Raji (cell line): ENCODE data around the gene NTSR2.

Source experiments
- POLR2A ChIP-seq: IDR thresholded peaks from 2 replicates; pipeline ENCODE4 v1.6.1; 2011; ENCODE audit warnings: low read depth, low read length, control low read depth; ENCODE audit not compliant: insufficient read depth

Gene NTSR2

DNA sequence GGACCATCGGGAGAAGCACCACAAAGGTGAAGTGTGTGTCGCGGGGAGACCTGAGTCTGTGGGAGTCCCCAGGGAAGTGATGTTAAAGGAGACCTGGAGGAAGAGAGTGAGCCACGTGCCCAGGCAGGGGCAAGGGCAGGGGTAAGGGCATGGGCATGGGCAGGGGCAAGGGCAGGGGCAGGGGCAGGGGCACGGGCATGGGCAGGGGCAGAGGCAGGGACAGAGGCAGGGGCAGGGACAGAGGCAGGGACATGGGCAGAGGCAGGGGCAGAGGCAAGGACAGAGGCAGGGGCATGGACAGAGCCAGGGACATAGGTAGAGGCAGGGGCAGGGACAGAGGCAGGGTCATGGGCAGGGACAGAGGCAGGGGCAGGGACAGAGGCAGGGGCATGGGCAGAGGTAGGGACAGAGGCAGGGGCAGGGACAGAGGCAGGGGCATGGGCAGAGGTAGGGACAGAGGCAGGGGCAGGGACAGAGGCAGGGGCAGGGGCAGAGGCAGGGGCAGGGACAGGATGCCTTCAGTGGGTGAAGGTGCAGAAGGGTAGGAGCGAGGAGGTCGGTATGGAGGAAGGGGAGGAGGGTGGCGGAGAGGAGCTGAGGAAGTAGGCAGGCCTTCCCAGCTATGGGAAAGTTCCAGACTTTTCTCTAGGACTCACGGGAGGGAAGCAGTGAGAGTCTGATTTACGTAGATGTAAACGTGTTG is 33.3 kb downstream of the NTSR2 start:
- no peak for TF ChIP-seq POLR2A

DNA sequence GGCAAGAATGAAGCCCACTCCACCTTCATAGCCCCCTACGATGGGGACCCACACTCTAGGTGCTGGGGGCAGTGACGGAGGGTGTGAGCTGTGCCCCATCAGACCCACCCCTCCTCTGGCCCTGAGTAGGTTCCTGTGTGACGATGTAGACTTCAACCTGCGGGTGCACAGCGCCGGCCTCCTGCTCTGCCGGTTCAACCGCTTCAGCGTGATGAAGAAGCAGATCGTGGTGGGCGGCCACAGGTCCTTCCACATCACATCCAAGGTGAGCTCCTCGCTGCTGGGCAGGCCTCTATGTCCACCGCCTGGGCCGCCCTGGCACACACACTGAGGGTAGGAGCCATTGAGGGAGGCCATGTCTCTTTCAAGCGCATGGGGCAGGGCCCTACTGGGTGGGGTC is 34.9 kb downstream of the NTSR2 start:
- TF ChIP-seq POLR2A: no peak

DNA sequence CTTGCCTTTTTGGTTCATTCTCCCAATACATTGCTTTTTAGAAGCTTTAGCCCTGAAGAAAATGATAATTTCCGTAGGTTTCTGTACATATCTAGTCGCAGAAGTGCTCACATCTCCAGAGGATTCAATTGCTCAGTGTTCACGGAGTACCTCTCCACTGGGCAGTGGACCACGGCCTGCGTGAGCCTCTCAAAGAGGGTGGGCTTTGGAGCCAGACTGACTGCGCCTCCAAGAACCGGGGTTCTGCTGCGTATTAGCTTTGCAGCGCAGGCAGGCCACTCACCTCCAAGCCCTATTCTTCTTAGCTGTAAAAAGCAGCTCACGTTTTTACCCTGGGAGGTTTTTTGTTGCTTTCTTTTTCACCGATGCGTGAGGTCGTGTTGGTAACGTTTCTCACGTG is 35.4 kb downstream of the NTSR2 start:
- TF ChIP-seq POLR2A: no peak

DNA sequence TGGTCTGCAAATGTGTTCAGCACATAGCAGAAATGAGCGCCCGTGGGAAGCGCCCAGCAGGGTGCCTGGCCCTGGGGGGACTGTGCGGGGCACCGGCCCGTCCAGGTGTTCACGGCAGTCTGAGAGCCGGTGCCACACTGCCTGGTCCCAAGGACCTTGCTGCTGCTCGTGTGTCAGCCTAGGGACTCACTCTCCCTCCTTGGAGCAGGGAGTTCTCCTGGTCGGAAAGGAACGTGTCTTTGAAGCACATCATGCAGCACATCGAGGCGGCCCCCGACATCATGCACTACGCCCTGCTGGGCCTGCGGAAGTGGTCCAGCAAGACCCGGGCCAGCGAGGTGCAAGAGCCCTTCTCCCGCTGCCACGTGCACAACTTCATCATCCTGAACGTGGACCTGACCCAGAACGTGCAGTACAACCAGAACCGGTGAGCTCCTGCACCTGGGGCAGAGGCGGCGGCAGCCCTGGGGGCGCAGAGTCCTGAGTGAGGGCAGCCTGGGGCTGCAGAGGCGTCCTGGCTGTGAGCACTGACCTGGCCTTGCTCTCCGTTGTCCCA is 36.0 kb downstream of the NTSR2 start:
- TF ChIP-seq POLR2A: no peak

DNA sequence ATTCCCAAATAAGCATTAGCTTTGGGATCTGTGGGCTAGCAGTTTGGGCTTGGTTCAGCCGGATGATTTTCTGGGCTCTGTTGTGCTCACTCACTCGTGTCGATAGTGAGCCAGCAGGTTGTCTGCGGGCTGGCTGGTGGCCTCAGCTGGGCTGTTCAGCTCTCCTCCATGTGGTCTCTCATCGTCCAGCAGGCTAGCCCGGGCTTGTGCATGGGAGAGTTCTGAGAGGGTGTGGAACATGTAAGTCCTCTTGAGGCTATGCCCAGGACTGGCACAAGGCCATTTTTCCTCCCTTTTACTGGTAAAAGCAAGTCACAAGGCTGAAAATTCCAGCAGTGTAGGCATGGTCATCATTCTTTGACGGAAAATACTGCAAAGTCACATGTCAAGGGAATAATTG is 38.5 kb downstream of the NTSR2 start:
- no peak for TF ChIP-seq POLR2A

DNA sequence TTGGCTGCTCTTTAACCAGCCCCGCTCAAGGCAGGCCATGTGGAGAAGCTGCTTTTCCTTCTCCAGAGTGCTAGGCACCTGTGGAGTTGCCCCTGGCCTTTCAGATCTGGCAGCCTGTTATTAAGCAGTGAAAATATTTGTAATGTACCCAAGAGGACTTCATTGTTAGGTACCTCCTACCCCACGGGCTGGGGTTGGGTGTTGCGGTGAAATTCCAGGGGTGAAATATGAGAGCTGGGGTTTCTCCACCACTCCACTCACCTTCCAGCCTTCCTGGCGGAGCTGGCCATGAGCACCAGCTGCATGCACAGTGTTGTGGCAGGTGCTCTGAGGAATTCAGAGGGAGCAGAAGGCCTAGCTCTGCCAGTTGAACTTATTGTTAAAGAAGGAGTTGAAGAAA is 39.1 kb downstream of the NTSR2 start:
- no peak for TF ChIP-seq POLR2A

DNA sequence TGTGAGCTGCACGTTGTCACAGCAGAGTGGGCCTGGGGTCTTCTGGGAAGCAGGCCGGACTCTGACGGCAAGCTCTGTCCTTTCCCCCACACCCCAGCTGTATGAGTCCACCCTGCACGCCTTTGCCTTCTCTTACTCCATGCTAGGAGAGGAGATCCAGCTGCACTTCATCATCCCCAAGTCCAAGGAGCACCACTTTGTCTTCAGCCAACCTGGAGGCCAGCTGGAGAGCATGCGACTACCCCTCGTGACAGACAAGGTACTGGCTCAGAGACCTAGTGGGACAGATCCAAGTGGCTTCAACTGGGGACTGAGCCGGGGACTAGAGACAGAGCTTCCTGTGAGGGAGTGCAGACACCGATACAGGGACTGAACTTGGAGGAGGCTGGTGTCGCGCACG is 40.1 kb downstream of the NTSR2 start:
- TF ChIP-seq POLR2A: no peak

DNA sequence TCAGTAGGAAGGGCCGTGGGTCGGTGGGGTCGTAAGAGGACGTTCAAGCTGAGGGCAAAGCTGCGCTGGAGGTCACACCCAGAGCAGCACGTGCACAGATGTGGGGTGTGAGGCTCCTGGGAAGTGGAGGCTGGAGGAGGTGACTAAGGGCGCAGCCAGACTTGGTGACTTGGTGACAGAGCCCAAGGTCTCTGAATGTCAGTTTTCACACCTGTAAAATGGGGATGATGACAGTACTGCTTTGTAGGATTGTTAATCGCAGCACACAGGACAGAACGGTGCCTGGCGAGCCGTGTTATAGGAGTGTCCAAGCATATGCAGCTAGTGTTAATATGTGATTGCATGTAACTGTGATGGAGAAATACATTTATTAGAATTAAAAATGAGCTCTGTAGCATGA is 40.8 kb downstream of the NTSR2 start:
- TF ChIP-seq POLR2A: no peak

DNA sequence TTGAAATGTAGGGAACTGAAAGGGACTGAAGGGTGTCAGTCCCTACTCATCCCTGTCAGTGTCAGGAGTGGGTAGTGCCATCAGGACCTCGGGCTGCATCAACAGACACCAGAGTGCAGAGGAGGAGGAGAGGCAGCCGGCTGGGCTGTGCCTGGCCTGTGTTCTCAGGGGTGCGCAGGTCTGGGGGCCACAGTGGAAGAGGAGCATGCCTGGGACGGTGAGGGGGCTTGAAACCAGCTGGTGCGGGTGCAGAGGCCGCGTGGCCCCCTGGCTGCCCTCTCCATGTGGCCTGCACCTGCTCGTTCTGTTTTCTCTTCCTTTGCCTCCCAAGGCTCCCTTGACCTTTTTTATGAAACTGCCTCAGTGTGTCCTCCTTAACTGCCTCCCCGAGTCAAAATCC is 41.3 kb downstream of the NTSR2 start:
- TF ChIP-seq POLR2A: no peak

DNA sequence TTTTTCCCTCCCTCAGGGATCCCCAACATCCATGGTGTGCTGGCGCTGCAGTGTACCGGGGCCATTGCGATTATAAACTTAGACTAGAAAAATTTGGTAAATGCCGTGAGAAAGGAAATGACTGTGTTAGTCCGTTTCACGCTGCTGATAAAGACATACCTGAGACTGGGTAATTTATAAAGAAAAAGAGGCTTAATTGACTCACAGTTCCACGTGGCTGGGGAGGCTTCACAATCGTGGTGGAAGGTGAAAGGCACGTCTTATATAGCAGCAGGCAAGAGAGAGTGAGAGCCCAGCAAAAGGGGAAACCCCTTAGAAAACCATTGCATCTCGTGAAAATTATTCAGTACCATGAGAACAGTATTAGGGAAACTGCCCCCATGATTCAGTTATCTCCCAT is 44.3 kb downstream of the NTSR2 start:
- no peak for TF ChIP-seq POLR2A

DNA sequence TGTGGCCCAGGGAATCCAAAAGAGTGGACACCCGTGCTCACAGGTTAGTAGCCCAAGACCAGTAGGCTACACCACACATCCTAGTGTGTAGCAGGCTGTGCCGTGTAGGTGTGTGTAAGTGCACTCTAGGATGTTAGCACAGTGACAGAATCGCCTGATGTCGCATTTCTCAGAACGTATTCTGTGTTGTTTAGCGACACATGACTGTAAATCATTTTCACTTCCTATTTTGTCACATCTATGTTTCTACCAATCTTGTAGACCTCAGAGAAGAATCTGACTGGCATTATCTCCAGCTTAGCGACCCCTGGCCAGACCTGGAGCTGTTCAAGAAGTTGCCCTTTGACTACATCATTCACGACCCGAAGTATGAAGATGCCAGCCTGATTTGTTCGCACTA is 45.1 kb downstream of the NTSR2 start:
- no peak for TF ChIP-seq POLR2A

DNA sequence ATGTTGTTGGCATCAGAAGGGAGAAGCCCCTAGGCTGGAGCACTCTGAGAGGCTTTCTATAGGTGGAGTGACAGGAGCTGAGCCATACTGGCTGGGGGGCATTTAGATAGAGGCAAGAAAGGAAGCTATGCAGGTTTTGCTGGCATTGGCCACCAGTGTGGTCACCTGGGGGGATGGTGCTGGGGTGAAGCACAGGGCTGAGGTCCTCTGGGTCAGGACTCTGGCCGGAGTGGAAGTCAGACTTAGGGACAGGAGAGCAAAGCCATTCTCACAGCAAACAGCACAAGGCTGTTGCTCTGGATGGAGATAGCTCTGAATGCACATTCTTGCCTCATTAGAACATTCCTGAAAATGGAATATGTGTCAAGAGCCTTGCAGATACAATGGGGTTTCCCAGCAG is 47.4 kb downstream of the NTSR2 start:
- TF ChIP-seq POLR2A: no peak

DNA sequence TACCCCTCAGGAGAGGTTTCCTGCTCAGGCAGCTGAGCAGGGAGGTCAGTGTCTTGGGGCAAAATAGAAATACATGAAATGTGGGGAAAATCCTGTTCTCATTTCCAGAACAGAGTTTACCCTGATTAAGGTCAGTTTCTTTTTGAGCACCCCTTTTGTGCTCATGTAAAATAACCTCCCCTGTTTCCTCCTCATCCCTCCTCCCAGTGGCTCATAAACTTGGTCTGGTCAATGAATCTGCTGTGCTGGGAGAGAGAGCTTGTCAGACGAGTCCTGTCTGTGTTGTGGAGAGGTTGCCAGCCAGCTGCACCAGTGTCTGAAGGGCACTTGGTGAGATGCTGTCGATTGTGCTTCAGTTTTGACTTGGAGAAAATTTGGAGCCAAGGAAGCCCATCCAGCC is 48.6 kb downstream of the NTSR2 start:
- TF ChIP-seq POLR2A: no peak

DNA sequence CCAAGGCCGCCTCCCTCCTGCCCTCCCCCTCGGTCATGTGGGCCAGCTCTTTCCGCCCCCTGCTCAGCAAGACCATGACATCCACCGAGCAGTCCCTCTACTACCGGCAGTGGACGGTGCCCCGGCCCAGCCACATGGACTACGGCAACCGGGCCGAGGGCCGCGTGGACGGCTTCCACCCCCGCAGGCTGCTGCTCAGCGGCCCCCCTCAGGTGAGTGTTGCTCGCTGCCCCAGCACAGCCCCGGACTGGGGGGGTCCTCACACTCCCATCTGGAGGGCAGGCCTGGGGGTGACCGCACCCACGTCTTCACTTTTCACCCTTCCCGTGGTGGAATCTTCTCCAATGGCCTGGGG is 51.3 kb downstream of the NTSR2 start:
- TF ChIP-seq POLR2A: no peak

DNA sequence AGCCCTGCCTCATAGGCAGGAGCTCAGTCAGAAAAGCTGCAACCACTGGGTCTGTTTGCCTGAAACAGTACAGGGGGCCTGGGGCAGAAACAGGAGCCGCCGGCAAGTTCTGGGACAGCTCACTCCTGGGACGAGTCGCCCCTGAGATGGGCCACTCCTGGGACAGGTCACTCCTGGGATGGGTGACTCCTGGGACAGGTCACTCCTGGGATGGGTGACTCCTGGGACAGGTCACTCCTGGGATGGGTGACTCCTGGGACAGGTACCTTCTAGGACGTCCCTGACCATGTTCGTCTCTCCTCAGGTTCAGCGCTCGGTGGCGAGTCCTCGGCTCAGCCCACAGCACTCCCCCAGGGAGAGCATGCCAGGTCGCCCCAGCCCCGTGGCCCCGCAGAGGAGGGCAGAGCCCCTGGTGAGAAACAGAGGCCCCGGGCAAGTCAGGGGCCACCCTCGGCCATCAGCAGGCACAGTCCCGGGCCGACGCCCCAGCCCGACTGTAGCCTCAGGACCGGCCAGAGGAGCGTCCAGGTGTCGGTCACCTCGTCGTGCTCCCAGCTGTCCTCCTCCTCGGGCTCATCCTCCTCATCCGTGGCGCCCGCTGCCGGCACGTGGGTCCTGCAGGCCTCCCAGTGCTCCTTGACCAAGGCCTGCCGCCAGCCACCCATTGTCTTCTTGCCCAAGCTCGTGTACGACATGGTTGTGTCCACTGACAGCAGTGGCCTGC is 51.8 kb downstream of the NTSR2 start:
- TF ChIP-seq POLR2A: no peak

DNA sequence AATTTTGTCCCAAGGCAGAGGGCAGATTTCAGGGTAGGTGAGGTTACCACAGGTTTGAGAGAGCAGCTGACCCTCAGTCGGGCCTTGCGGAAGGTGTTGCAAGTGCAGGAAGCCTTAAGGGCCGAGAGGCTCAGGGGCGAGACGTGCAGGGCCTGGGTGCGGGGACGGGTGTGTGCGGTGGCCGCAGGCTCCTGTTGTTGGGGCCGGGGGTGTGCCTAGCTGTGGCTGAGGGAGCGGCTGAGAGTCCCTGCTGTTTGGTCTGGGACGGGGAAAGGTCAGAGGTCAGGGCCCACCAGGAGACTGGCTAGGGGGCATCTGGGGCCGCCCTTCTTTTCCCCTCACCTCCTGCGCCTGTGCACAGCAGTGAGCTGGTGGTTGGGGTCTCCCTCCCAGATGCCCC is 52.5 kb downstream of the NTSR2 start:
- TF ChIP-seq POLR2A: no peak
